Psoas muscle (tissue), 8 donors: ENCODE results near the gene TRAPPC2L. TPM values are rescaled to one million over a fixed set of nuclear protein-coding genes. Genes with fewer than 3 reads are reported as not detected.

ENCODE experiments used
- ATAC-seq, 4 donors: fragments of 200-7000 bp; cut with Tn5 transposase; one replicate each; pipeline ENCODE4 v1.9.1; 2020; ENCODE audit warnings: moderate library complexity in 3 of 4, mild to moderate bottlenecking in 2 of 4
- DNase-seq, 2 donors: peaks; one replicate each; pipeline ENCODE4 v3.0.0-alpha.2; 2020
- H3K27ac ChIP-seq: fragments of 200-600 bp; one replicate; pipeline ENCODE4 v1.8.0; 2022
- H3K27me3 ChIP-seq, 3 donors: fragments of 200-600 bp in 1 of 3; one replicate each; pipeline versions ENCODE4 v1.6.1 to v1.8.0; 2013 to 2022; ENCODE audit warnings: low read length in 2 of 3, mild to moderate bottlenecking in 2 of 3, moderate library complexity in 1 of 3; ENCODE audit not compliant: insufficient read depth in 3 of 3
- H3K36me3 ChIP-seq, 2 donors: fragments of 200-600 bp in 1 of 2; one replicate each; pipeline versions ENCODE4 v1.6.1 to v1.8.0; 2013 to 2022; ENCODE audit warnings: low read depth in 1 of 2, mild to moderate bottlenecking in 1 of 2, moderate library complexity in 1 of 2; ENCODE audit not compliant: insufficient read depth in 1 of 2
- H3K4me1 ChIP-seq: fragments of 200-600 bp; one replicate; pipeline ENCODE4 v1.8.0; 2022
- H3K4me3 ChIP-seq: fragments of 200-600 bp; one replicate; pipeline ENCODE4 v1.8.0; 2022; ENCODE audit warnings: mild to moderate bottlenecking
- H3K9me3 ChIP-seq: fragments of 200-600 bp; one replicate; pipeline ENCODE4 v1.8.0; 2022
- CTCF ChIP-seq: fragments of 200-600 bp; IDR thresholded peaks from one replicate; pipeline ENCODE4 v1.8.0; 2022; ENCODE audit warnings: antibody characterized with exemption
- WGBS, 3 donors: extraction: QIAGEN DNeasy Blood & Tissue Kit; methylation state at CpG; one replicate each; pipeline versions ENCODE4 v1.1.6 to v1.1.7; 2013; 5-methylcytosine and 5-hydroxymethylcytosine counted together
- intact Hi-C, 2 donors: fragments of 100-400 bp; cut with DNase I; formaldehyde crosslinking; loops; one replicate each; pipeline versions ENCODE4 v1.11.0 to v1.14.2; 2022
- polyA plus RNA-seq, 3 donors: library from polyadenylated mRNA; stranded (reverse); fragments of 200-250 nt; gene quantifications; one replicate each; pipeline ENCODE4 v1.2.3, GENCODE V29; 2013
- total RNA-seq, 4 donors: library from RNA; stranded (reverse); fragmentation: NEBNext Ultra II Directional in 2 of 4; extraction: Animal tissue kit (Norgen Biotek cat#: 25700) in 2 of 4; gene quantifications; one replicate each; pipeline versions ENCODE4 v1.2.1 to v1.2.4, GENCODE V29; 2021 to 2023
- donor health status: healthy with polysubstance abuse.
- donor health status: DM: no; HTN: no; CAD: no; lungs with moderate emphysema.
- donor health status: Bipolar disorder and iron deficiency.
- donor health status: healthy.
- donor health status: DM: yes; HTN: yes; CAD: no.
- donor health status: DM: no; HTN: no; CAD: no.
- donor health status: DM: no; HTN: no; CAD: no.
- donor health status: DM: yes; HTN: yes; CAD: no.

Gene TRAPPC2L
- total and polyA plus RNA-seq, 7 donors: 23.9 to 42.6 (median 38.6) TPM

GRCh38 chr16:88857728-88858339, 907 bp downstream of the TRAPPC2L start:
- ATAC-seq (peak; percentile 38 to 71 (median 56)), DNase-seq (peak; percentile 76 to 87)
- Histone ChIP-seq H3K27ac (peak overlapping the region; percentile 84), H3K4me3 (peak overlapping the region; percentile 93), H3K9me3 (no peaks in the 10 kb centered on the region), H3K27me3 (no peaks in the 10 kb centered on the region), H3K36me3 (peaks cover 0 to 44% of the 10 kb centered on the region in 2 donors), H3K4me1 (peaks cover 13% of the 10 kb centered on the region)
- WGBS, 3 donors: 14 to 15% (median 14%) methylated on average over 12 of the region's 12 CpGs
- intact Hi-C loops: loop anchor here in 1 of 2 donors (5.0 kb wide), 2 partner anchors 44 to 46 kb away; partner anchors contain the start of gene APRT
- TF ChIP-seq CTCF: peak; percentile 57

- H3K36me3 ChIP-seq: peaks cover 0 to 48% of the 10 kb centered on the region in 2 donors
- 90 to 92% (median 92%) methylated on average over 20 of the region's 20 CpGs for WGBS, 3 donors
Observed at GRCh38 chr16:88859381-88860091, 2.6 kb downstream of the TRAPPC2L start.

GRCh38 chr16:88861359-88861758, 4.4 kb downstream of the TRAPPC2L start:
- intact Hi-C loops: no loop called here
- no peaks in the 10 kb centered on the region for H3K9me3 ChIP-seq
- no peak for TF ChIP-seq CTCF
- no peaks in the 10 kb centered on the region for H3K27me3 ChIP-seq
- WGBS, 3 donors: 86 to 90% (median 90%) methylated on average over 19 of the region's 19 CpGs
- H3K27ac ChIP-seq: no peak overlapping the region
- H3K4me3 ChIP-seq: no peak overlapping the region
- peaks cover 0 to 48% of the 10 kb centered on the region in 2 donors for H3K36me3 ChIP-seq
- no peak for ATAC-seq
- peak in 1 of 2 donors; percentile 36 for DNase-seq
- peaks cover 9% of the 10 kb centered on the region for H3K4me1 ChIP-seq

More at GRCh38 chr16:88859381-88860091, 2.6 kb downstream of the TRAPPC2L start:
- no peak overlapping the region for H3K4me3 ChIP-seq
- ATAC-seq (no peak), DNase-seq (no peak)
- TF ChIP-seq CTCF: no peak
- H3K4me1 ChIP-seq: peaks cover 13% of the 10 kb centered on the region
- no peaks in the 10 kb centered on the region for H3K9me3 ChIP-seq
- H3K27me3 ChIP-seq: no peaks in the 10 kb centered on the region
- intact Hi-C loops: loop anchor here in 1 of 2 donors (5.0 kb wide), 2 partner anchors 43 to 47 kb away; partner anchors contain the start of gene APRT
- H3K27ac ChIP-seq: no peak overlapping the region

GRCh38 chr16:88862968-88863367, 6.0 kb downstream of the TRAPPC2L start:
- ATAC-seq: no peak
- DNase-seq: no peak
- peaks cover 5% of the 10 kb centered on the region for H3K4me1 ChIP-seq
- H3K27ac ChIP-seq: no peak overlapping the region
- TF ChIP-seq CTCF: no peak
- H3K36me3 ChIP-seq: peaks cover 0 to 48% of the 10 kb centered on the region in 2 donors
- intact Hi-C loops: no loop called here
- no peaks in the 10 kb centered on the region for H3K27me3 ChIP-seq
- 88 to 93% (median 91%) methylated on average over 22 to 25 of the region's 25 CpGs for WGBS, 3 donors
- H3K9me3 ChIP-seq: no peaks in the 10 kb centered on the region
- H3K4me3 ChIP-seq: no peak overlapping the region
